OCI-LY1 (cell line): Measurements from ENCODE around the gene MCC.

Experiments
- H2AFZ ChIP-seq: fragments of 200-600 bp; sonication (generic), shearing (Covaris generic); 2 replicates; pipeline ENCODE4 v1.6.0; 2014; ENCODE audit warnings: antibody characterized with exemption, mild to moderate bottlenecking, low read length
- H3F3A ChIP-seq: fragments of 200-600 bp; sonication (generic), shearing (Covaris generic); 2 replicates; pipeline ENCODE4 v1.6.0; 2014; ENCODE audit warnings: mild to moderate bottlenecking, antibody characterized with exemption, low read length, moderate library complexity; ENCODE audit not compliant: insufficient read depth
- H3K27ac ChIP-seq: fragments of 200-600 bp; sonication (generic); 2 replicates; pipeline ENCODE4 v1.5.1; 2014; ENCODE audit warnings: low read length, mixed run types, mild to moderate bottlenecking, low read depth; ENCODE audit not compliant: poor library complexity, severe bottlenecking
- H3K27me3 ChIP-seq: fragments of 200-600 bp; sonication (generic); 2 replicates; pipeline ENCODE4 v1.6.0; 2014; ENCODE audit warnings: antibody characterized with exemption, mild to moderate bottlenecking, low read length, moderate library complexity; ENCODE audit not compliant: insufficient read depth
- H3K36me3 ChIP-seq: fragments of 200-600 bp; sonication (generic); 2 replicates; pipeline ENCODE4 v1.6.1; 2014; ENCODE audit warnings: mild to moderate bottlenecking, antibody characterized with exemption, low read length, moderate library complexity, mixed read lengths; ENCODE audit not compliant: insufficient read depth
- H3K4me1 ChIP-seq: fragments of 200-600 bp; sonication (generic); 2 replicates; pipeline ENCODE4 v1.5.1; 2014; ENCODE audit warnings: mild to moderate bottlenecking, low read length, moderate library complexity; ENCODE audit not compliant: insufficient read depth, severe bottlenecking
- H3K4me2 ChIP-seq: fragments of 200-600 bp; sonication (generic), shearing (Covaris generic); 2 replicates; pipeline ENCODE4 v1.6.1; 2014; ENCODE audit warnings: low read length
- H3K4me3 ChIP-seq: fragments of 200-600 bp; sonication (generic); 2 replicates; pipeline ENCODE4 v1.5.1; 2014; ENCODE audit warnings: low read length, low read depth, mild to moderate bottlenecking, mixed read lengths; ENCODE audit not compliant: poor library complexity, severe bottlenecking
- H3K79me2 ChIP-seq: fragments of 200-600 bp; shearing (Covaris generic); 2 replicates; pipeline ENCODE4 v1.6.1; 2016; ENCODE audit warnings: mixed run types, low read length, mixed read lengths; ENCODE audit not compliant: insufficient read depth
- H3K9ac ChIP-seq: fragments of 200-600 bp; sonication (generic), shearing (Covaris generic); 2 replicates; pipeline ENCODE4 v1.6.1; 2014; ENCODE audit warnings: mild to moderate bottlenecking, low read length, mixed read lengths
- H3K9me2 ChIP-seq: fragments of 200-600 bp; sonication (generic), shearing (Covaris generic); 2 replicates; pipeline ENCODE4 v1.6.1; 2014; ENCODE audit warnings: low read depth, mild to moderate bottlenecking, low read length, mixed read lengths
- H3K9me3 ChIP-seq: fragments of 200-600 bp; shearing (Covaris generic); 2 replicates; pipeline ENCODE4 v1.6.1; 2014; ENCODE audit warnings: low read length, mixed read lengths
- H4K20me1 ChIP-seq: fragments of 200-600 bp; sonication (generic), shearing (Covaris generic); 2 replicates; pipeline ENCODE4 v1.6.0; 2016; ENCODE audit warnings: mild to moderate bottlenecking, low read length; ENCODE audit not compliant: insufficient read depth
- EZH2 ChIP-seq: fragments of 200-600 bp; sonication (generic), shearing (Covaris generic); IDR thresholded peaks from 2 replicates; pipeline ENCODE4 v1.8.0; 2017; ENCODE audit warnings: borderline replicate concordance, mixed run types, mild to moderate bottlenecking, antibody characterized with exemption, low read length, moderate library complexity, mixed read lengths
- TF ChIP-seq, protein P1 (sequence below): fragments of 200-600 bp; sonication (generic), shearing (Covaris generic); IDR thresholded peaks from 2 replicates; pipeline ENCODE4 v1.5.1; 2017; ENCODE audit warnings: mild to moderate bottlenecking, antibody characterized with exemption, low read length, moderate library complexity, mixed read lengths

Gene MCC

DNA sequence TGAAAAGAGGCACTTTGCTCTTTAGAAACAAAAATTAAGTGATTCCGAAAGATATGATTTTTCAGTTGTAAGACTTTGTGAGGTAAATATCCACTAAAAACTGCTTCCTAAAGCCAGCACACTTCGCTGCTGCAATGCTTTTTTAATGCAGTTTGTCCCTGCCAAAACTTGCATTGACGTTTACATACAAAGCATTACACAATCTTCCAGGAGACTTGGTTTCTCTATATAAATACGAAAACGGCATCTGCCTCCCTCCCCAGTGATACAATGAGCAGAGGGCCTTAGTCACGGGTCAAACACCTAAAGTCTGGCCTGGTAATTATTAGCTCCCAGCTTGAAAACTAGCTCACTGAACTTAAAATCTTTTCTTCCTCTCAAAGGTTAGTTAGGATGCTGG, 224.2 kb downstream of the MCC start:
- Histone ChIP-seq H3K4me1 (no peaks in the 10 kb centered on the region), H3K36me3 (no peaks in the 10 kb centered on the region), H3K9ac (no peak overlapping the region), H3K4me2 (no peak overlapping the region), H3K79me2 (no peaks in the 10 kb centered on the region), H2AFZ (no peak overlapping the region), H3K27me3 (no peaks in the 10 kb centered on the region; the same call in 1 of the 2 replicates), H3F3A (no peaks in the 10 kb centered on the region), H4K20me1 (no peaks in the 10 kb centered on the region), H3K9me3 (no peaks in the 10 kb centered on the region), H3K9me2 (no peaks in the 10 kb centered on the region), H3K27ac (no peak overlapping the region), H3K4me3 (no peak overlapping the region)
- TF ChIP-seq, protein P1, sequence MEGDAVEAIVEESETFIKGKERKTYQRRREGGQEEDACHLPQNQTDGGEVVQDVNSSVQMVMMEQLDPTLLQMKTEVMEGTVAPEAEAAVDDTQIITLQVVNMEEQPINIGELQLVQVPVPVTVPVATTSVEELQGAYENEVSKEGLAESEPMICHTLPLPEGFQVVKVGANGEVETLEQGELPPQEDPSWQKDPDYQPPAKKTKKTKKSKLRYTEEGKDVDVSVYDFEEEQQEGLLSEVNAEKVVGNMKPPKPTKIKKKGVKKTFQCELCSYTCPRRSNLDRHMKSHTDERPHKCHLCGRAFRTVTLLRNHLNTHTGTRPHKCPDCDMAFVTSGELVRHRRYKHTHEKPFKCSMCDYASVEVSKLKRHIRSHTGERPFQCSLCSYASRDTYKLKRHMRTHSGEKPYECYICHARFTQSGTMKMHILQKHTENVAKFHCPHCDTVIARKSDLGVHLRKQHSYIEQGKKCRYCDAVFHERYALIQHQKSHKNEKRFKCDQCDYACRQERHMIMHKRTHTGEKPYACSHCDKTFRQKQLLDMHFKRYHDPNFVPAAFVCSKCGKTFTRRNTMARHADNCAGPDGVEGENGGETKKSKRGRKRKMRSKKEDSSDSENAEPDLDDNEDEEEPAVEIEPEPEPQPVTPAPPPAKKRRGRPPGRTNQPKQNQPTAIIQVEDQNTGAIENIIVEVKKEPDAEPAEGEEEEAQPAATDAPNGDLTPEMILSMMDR: no peak
- no peak for TF ChIP-seq EZH2

DNA sequence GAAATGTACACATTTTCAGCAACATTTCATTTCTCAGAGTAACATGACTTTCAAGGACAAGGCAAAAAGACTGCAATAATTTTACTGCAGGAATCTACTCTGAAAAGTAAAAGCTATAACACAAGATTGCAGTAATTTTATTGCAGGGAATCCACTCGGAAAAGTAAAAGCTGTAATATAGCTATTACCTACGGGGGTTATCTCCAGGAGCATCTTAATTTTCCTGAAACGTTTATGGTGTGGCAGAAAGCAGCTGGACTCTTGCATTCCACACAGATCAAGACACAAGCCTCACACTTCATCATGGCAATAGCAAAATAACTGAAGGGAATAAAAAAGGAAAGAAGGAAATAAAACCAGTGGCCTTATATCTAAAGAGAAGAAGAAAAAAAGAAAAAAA, 224.7 kb downstream of the MCC start:
- Histone ChIP-seq H3K9ac (no peak overlapping the region), H3K4me1 (no peaks in the 10 kb centered on the region), H3F3A (no peaks in the 10 kb centered on the region), H3K79me2 (no peaks in the 10 kb centered on the region), H3K36me3 (no peaks in the 10 kb centered on the region), H3K27ac (no peak overlapping the region), H3K4me2 (no peak overlapping the region), H3K9me2 (no peaks in the 10 kb centered on the region), H3K27me3 (no peaks in the 10 kb centered on the region; the same call in 1 of the 2 replicates), H3K4me3 (no peak overlapping the region), H4K20me1 (no peaks in the 10 kb centered on the region), H2AFZ (no peak overlapping the region), H3K9me3 (no peaks in the 10 kb centered on the region)
- TF ChIP-seq EZH2: no peak
- TF ChIP-seq, protein P1: no peak

DNA sequence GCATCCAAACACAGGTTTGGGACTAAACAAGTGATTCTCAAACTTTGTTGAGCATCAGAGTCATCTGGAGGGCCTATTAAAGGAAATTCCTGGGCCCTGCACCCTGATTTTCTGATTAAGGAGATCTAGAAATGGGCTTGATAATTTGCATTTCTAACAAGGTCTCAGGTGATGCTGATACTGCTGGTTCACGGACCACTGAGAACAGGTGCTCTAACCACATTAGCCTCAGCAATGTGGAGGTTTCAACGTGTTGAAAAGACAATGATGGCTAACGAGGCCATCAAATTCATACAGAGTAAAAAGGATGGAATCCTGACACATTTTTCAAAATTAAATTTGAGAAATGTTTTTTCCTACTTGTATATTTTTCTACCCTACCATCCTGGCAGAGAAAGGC, 225.6 kb downstream of the MCC start:
- H3K27me3 ChIP-seq: no peaks in the 10 kb centered on the region; the same call in 1 of the 2 replicates
- no peak for TF ChIP-seq EZH2
- TF ChIP-seq, protein P1: no peak
- H3K36me3 ChIP-seq: no peaks in the 10 kb centered on the region
- H3K4me2 ChIP-seq: no peak overlapping the region
- no peak overlapping the region for H3K4me3 ChIP-seq
- no peaks in the 10 kb centered on the region for H3K9me3 ChIP-seq
- no peaks in the 10 kb centered on the region for H3K9me2 ChIP-seq
- H3K9ac ChIP-seq: no peak overlapping the region
- no peak overlapping the region for H3K27ac ChIP-seq
- H4K20me1 ChIP-seq: no peaks in the 10 kb centered on the region
- no peaks in the 10 kb centered on the region for H3F3A ChIP-seq
- H3K4me1 ChIP-seq: no peaks in the 10 kb centered on the region
- no peak overlapping the region for H2AFZ ChIP-seq
- no peaks in the 10 kb centered on the region for H3K79me2 ChIP-seq
